Calu3 (cell line): ENCODE measurements around the gene BCAS3. TPM values are rescaled to one million over a fixed set of nuclear protein-coding genes. Genes with fewer than 3 reads are reported as not detected.

Experiments
- Bru-seq: library from RNA; stranded (reverse); fragments of 400-500 nt; gene quantifications from one replicate; lab custom pipeline; 2021; lab: Mats Ljungman, UMichigan
- BruChase-seq, 2 experiments: library from RNA; stranded (reverse); fragments of 400-500 nt; gene quantifications; one replicate each; lab custom pipeline; 2021; lab: Mats Ljungman, UMichigan
- BruUV-seq: library from RNA; stranded (reverse); fragments of 400-500 nt; replicated peaks from 2 replicates; lab custom pipeline; 2021; lab: Mats Ljungman, UMichigan
- CTCF ChIA-PET: fragments of 300-600 bp; sonication (Branson Sonifier 250); formaldehyde crosslinking; loops from one replicate; lab custom pipeline; 2022; ENCODE audit warnings: antibody characterized with exemption; lab: Charles Lee
- DNase-seq: peaks from one replicate; pipeline ENCODE4 v3.0.0; 2022
- H3K27ac Mint-ChIP-seq: one replicate; pipeline ENCODE4 v1.8.0; 2022; ENCODE audit warnings: mixed read lengths; ENCODE audit not compliant: unreplicated experiment
- H3K27me3 Mint-ChIP-seq: one replicate; pipeline ENCODE4 v1.8.0; 2022; ENCODE audit warnings: mixed read lengths; ENCODE audit not compliant: unreplicated experiment
- H3K36me3 Mint-ChIP-seq: one replicate; pipeline ENCODE4 v1.8.0; 2022; ENCODE audit warnings: mild to moderate bottlenecking, moderate library complexity, mixed read lengths; ENCODE audit not compliant: insufficient read depth, unreplicated experiment
- H3K4me1 Mint-ChIP-seq: one replicate; pipeline ENCODE4 v1.8.0; 2022; ENCODE audit warnings: mild to moderate bottlenecking, low read depth, mixed read lengths; ENCODE audit not compliant: unreplicated experiment
- H3K4me3 Mint-ChIP-seq: one replicate; pipeline ENCODE4 v1.8.0; 2022; ENCODE audit warnings: mild to moderate bottlenecking, low read depth, moderate library complexity, mixed read lengths; ENCODE audit not compliant: unreplicated experiment
- H3K9me3 Mint-ChIP-seq: one replicate; pipeline ENCODE4 v1.8.0; 2022; ENCODE audit warnings: low read depth, mixed read lengths; ENCODE audit not compliant: unreplicated experiment
- CTCF ChIP-seq: fragments of 200-600 bp; IDR thresholded peaks from one replicate; pipeline ENCODE4 v1.8.0; 2022; ENCODE audit warnings: antibody characterized with exemption; ENCODE audit not compliant: unreplicated experiment
- intact Hi-C: fragments of 100-400 bp; cut with micrococcal nuclease; formaldehyde crosslinking; loops from one replicate; pipeline ENCODE4 v1.10.0; 2022; ENCODE audit not compliant: unreplicated experiment
- long read RNA-seq: library from polyadenylated mRNA; stranded (forward); transcript quantifications from one replicate; pipeline ENCODE4 v2.0.0, GENCODE V29; 2022
- total RNA-seq: library from RNA; stranded (reverse); gene quantifications from 2 replicates; pipeline ENCODE4 v1.2.3, GENCODE V29; 2022

BCAS3 gene
- total RNA-seq: 10.9 and 14.2 TPM in 2 replicates
- percentile 48 among the genes with signal in this experiment for Bru-seq, nascent RNA
- BruChase-seq, experiment 1, labeled RNA remaining after a 6-hour chase: percentile 48 among the genes with signal in this experiment
- BruChase-seq, experiment 2, labeled RNA remaining after a 2-hour chase: percentile 53 among the genes with signal in this experiment
- long read RNA-seq, full-length matches to known transcripts: 10 of 10 reads
- long read RNA-seq, partial matches to known transcripts: 0 of 10 reads
- long read RNA-seq, other reads (novel, unspliced or antisense): 0 of 10 reads

GRCh38 chr17:60677308-60678117 is at the start of gene BCAS3:
Gene BCAS3 (plus strand): TSS chr17:60677851.
- H3K4me1 Mint-ChIP-seq: no peaks in the 10 kb centered on the region
- peak within 1 kb of the TSS; percentile 99 for H3K4me3 Mint-ChIP-seq
- no peaks in the 10 kb centered on the region for H3K9me3 Mint-ChIP-seq
- CTCF ChIA-PET: interaction anchor here (0.6 to 1.1 kb wide), 3 partner anchors 11 to 78 kb away, joined by 3 read pairs; partner anchors contain the start of gene PPM1D
- no TSS peak for BruUV-seq
- no peaks in the 10 kb centered on the region for H3K27me3 Mint-ChIP-seq
- peak; percentile 93 for DNase-seq
- peak within 1 kb of the TSS; percentile 72 for H3K27ac Mint-ChIP-seq
- peaks cover 12% of the 10 kb centered on the region for H3K36me3 Mint-ChIP-seq
- TF ChIP-seq CTCF: no peak
- intact Hi-C loops: no loop called here

GRCh38 chr17:60628252-60628889 is 49.3 kb upstream of the BCAS3 start:
- no peak overlapping the region for H3K4me3 Mint-ChIP-seq
- BruUV-seq: no TSS peak
- TF ChIP-seq CTCF: no peak
- H3K4me1 Mint-ChIP-seq: no peaks in the 10 kb centered on the region
- no peaks in the 10 kb centered on the region for H3K9me3 Mint-ChIP-seq
- H3K27ac Mint-ChIP-seq: no peak overlapping the region
- CTCF ChIA-PET: no interaction called here
- no peaks in the 10 kb centered on the region for H3K27me3 Mint-ChIP-seq
- intact Hi-C loops: no loop called here
- H3K36me3 Mint-ChIP-seq: no peaks in the 10 kb centered on the region
- no peak for DNase-seq

GRCh38 chr17:60629120-60629519 is 48.5 kb upstream of the BCAS3 start:
- H3K9me3 Mint-ChIP-seq: no peaks in the 10 kb centered on the region
- no TSS peak for BruUV-seq
- H3K27ac Mint-ChIP-seq: no peak overlapping the region
- intact Hi-C loops: no loop called here
- CTCF ChIA-PET: no interaction called here
- no peaks in the 10 kb centered on the region for H3K4me1 Mint-ChIP-seq
- DNase-seq: no peak
- H3K4me3 Mint-ChIP-seq: no peak overlapping the region
- no peak for TF ChIP-seq CTCF
- no peaks in the 10 kb centered on the region for H3K36me3 Mint-ChIP-seq
- H3K27me3 Mint-ChIP-seq: no peaks in the 10 kb centered on the region

GRCh38 chr17:60630352-60630751 is 47.3 kb upstream of the BCAS3 start:
- H3K4me3 Mint-ChIP-seq: no peak overlapping the region
- H3K27me3 Mint-ChIP-seq: no peaks in the 10 kb centered on the region
- no peak overlapping the region for H3K27ac Mint-ChIP-seq
- no peaks in the 10 kb centered on the region for H3K4me1 Mint-ChIP-seq
- CTCF ChIA-PET: interaction anchor here (0.7 kb wide), 1 partner anchor 16 kb away, joined by 3 read pairs; no protein-coding TSS in a partner anchor
- BruUV-seq: no TSS peak
- no peak for TF ChIP-seq CTCF
- intact Hi-C loops: loop anchor here (10.0 kb wide), 2 partner anchors 56 to 166 kb away; no protein-coding TSS in a partner anchor
- H3K36me3 Mint-ChIP-seq: no peaks in the 10 kb centered on the region
- no peaks in the 10 kb centered on the region for H3K9me3 Mint-ChIP-seq
- no peak for DNase-seq
